ENCODE data around the gene MS4A4E. TPM values are rescaled to one million over a fixed set of nuclear protein-coding genes. Genes with fewer than 3 reads are reported as not detected.

The MS4A4E gene
- total RNA-seq, 2 donors from 2014 or later, result 0.59 to 0.71 TPM

DNA sequence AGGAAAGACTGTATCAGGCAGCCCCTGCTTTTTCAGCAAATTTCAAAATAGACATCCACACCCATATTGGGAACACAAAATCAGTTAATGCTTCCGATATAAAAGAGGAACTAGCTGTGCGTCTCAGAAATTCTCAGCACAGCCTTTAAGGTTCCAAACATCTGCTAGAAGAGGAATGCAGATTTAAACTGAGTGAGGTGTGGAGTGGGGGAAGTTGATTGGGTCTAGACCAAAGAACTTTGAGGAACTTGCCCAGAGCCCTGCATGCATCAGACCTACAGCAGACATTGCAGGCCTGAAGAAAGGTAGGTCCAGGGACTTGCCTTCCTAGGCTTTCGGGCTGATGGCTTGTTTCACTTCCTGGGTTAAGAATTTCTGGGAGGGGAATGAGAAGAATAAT, 37.5 kb upstream of the MS4A4E start, which contains the start of gene MS4A4A:
TSS of gene MS4A4A (plus strand) at position 255 of the 400 bp plus-strand sequence. CDS start at position 265, 10 bp downstream.
- TF ChIP-seq, protein P1, sequence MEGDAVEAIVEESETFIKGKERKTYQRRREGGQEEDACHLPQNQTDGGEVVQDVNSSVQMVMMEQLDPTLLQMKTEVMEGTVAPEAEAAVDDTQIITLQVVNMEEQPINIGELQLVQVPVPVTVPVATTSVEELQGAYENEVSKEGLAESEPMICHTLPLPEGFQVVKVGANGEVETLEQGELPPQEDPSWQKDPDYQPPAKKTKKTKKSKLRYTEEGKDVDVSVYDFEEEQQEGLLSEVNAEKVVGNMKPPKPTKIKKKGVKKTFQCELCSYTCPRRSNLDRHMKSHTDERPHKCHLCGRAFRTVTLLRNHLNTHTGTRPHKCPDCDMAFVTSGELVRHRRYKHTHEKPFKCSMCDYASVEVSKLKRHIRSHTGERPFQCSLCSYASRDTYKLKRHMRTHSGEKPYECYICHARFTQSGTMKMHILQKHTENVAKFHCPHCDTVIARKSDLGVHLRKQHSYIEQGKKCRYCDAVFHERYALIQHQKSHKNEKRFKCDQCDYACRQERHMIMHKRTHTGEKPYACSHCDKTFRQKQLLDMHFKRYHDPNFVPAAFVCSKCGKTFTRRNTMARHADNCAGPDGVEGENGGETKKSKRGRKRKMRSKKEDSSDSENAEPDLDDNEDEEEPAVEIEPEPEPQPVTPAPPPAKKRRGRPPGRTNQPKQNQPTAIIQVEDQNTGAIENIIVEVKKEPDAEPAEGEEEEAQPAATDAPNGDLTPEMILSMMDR (IDR thresholded peaks at IDR 0.05), result no peak
- Histone ChIP-seq H3K27ac (no peak within 1 kb of the TSS), H3K36me3 (no peaks in the 10 kb centered on the region), H3K4me1 (no peaks in the 10 kb centered on the region), H3K4me3 (peak within 1 kb of the TSS; percentile 0 to 17), H3K9me3 (no peaks in the 10 kb centered on the region), H3K27me3 (no peaks in the 10 kb centered on the region)
- no peak for DNase-seq (ENCODE audit: low spot score)

DNA sequence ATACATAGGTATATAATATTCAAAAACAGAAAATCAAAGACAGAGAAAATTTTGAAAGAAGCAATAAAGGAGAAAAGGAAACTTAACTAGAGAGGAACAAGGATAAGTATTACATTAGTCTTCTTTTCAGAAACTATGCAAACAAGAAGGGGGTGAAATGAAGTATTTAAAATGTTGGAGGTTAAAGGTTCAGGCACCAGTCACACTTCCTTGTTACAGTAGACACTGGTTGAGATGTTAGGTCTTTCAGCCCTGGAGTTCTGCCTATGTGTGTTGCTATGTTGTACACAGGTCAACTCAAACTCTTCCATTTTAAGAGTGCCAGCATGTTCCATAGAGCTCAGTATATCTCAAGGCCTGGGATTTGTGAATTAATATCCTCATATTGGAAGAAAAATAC, 31.5 kb upstream of the MS4A4E start:
- Histone ChIP-seq H3K27ac (no peak overlapping the region), H3K4me1 (no peaks in the 10 kb centered on the region), H3K9me3 (peaks cover 0 to 16% of the 10 kb centered on the region in 2 donors), H3K4me3 (no peak overlapping the region), H3K36me3 (no peaks in the 10 kb centered on the region), H3K27me3 (no peaks in the 10 kb centered on the region)
- no peak for DNase-seq (ENCODE audit: low spot score)
- TF ChIP-seq, protein P1 (IDR thresholded peaks at IDR 0.05), result no peak

DNA sequence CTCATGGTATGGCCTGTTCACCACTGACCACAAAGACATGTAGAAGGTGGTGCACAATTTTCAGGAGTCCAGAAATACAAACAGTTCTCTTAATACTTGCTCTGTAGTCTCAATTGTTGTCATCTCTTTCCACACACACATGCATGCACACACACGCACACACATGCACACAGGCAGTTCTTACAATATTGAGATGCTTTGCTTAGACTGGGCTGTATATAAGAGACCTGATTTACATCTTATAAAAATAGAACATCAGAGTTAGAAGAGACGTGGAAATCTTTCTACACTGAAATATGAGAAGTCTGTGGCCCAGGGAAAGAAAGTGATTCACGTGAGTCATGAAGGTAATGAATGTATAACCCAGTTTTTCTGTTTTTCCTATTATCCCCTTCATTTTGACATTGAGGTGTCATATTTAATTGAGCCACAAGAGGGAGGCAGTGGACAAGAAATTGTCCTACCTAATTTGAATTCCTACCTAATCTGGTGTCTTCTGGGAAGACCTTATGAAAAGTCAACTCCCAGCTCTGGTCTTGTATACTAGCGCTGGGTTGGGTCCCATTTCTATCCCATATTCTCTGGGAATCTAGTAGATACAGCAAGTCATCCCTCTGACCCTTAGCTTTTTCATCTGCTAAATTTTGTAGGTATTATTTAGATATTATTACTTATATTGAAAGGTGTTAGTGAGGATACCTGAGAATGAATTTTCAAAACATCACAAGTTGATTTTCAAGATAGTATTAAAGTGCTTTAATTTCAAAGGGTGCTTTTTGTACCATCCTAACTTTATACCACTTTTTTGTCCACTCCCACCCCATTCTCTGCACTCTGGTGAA, 22.7 kb upstream of the MS4A4E start:
- DNase-seq (ENCODE audit: low spot score), result no peak
- H3K4me1 ChIP-seq, result no peaks in the 10 kb centered on the region
- no peak overlapping the region for H3K27ac ChIP-seq
- no peak overlapping the region for H3K4me3 ChIP-seq
- no peaks in the 10 kb centered on the region for H3K27me3 ChIP-seq
- no peaks in the 10 kb centered on the region for H3K36me3 ChIP-seq
- TF ChIP-seq, protein P1 (IDR thresholded peaks at IDR 0.05), result peak; percentile 36 to 79
- peaks cover 0 to 12% of the 10 kb centered on the region in 2 donors for H3K9me3 ChIP-seq

DNA sequence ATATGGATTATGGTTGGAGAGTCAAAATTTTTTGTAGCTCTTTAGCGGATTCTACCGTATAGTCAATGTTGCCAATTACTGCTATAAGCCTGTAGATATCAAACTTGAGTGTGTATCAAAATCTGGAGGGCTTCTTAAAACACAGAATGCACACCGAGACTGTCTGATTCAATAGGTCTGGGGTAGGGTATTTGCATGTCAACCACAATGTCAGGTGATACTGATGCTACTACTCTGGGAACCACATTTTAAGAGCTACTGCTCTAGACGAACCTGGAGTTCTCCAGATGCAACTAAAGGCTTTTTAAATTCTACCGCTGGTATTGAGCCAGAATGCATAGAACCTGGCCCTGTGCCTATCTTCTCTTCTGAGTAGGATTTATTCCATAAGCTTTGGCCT, 21.7 kb upstream of the MS4A4E start:
- no peak for DNase-seq (ENCODE audit: low spot score)
- TF ChIP-seq, protein P1 (IDR thresholded peaks at IDR 0.05), result no peak

DNA sequence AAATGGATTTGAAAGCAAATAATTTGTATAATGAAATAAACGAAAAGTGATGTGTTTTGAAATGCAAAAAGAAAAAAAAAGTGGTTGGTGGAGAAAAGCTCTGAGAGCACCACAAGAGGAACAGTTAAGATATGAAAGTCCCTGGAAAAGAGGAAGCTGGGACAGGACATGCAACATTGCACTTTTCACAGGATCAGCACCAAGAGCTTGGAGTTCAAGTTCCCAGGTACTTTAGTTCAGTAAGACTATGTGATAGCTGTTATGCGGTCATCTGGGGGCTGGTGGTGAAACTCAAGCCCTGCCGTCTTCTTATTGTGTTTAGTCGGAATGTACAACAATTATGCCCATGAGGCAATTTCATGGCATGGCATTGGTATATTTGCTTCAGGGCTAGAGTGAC, 20.5 kb upstream of the MS4A4E start:
- Histone ChIP-seq H3K36me3 (no peaks in the 10 kb centered on the region), H3K27ac (no peak overlapping the region), H3K27me3 (no peaks in the 10 kb centered on the region), H3K4me1 (no peaks in the 10 kb centered on the region), H3K9me3 (no peaks in the 10 kb centered on the region), H3K4me3 (no peak overlapping the region)
- DNase-seq (ENCODE audit: low spot score), result no peak
- TF ChIP-seq, protein P1 (IDR thresholded peaks at IDR 0.05), result no peak

More for the DNA sequence above, 21.7 kb upstream of the MS4A4E start:
- no peak overlapping the region for H3K4me3 ChIP-seq
- H3K27ac ChIP-seq, result no peak overlapping the region
- H3K27me3 ChIP-seq, result no peaks in the 10 kb centered on the region
- H3K36me3 ChIP-seq, result no peaks in the 10 kb centered on the region
- H3K9me3 ChIP-seq, result peaks cover 0 to 3% of the 10 kb centered on the region in 2 donors
- no peaks in the 10 kb centered on the region for H3K4me1 ChIP-seq

All from right atrium auricular region (tissue), 2 donors.